ENCODE measurements around the gene ZNF264. TPM values are rescaled to one million over a fixed set of nuclear protein-coding genes. Genes with fewer than 3 reads are reported as not detected.

The ZNF264 gene
- total and polyA plus RNA-seq, 2 donors (not counting 1 experiment from before 2014, with no cell fraction given) = 12.1 to 72.4 TPM

- Histone ChIP-seq H3K79me2 (ENCODE audit: control insufficient read depth, insufficient read depth, low read length) (peaks cover 37% of the 10 kb centered on the region), H3K4me2 (replicated peaks; ENCODE audit: low read depth, low read length, poor library complexity, severe bottlenecking) (peak overlapping the region; percentile 99), H3K36me3 (replicated peaks in 1 of 2; ENCODE audit: control extremely low read depth in 1 of 2, control insufficient read depth in 1 of 2, extremely low read depth in 1 of 2, insufficient read depth in 2 of 2, low read length in 1 of 2) (peaks cover under 1 to 7% of the 10 kb centered on the region in 2 experiments), H3K27me3 (replicated peaks in 1 of 4; ENCODE audit: control extremely low read depth in 1 of 4, control insufficient read depth in 3 of 4, insufficient read depth in 4 of 4, low read length in 3 of 4) (no peaks in the 10 kb centered on the region), H3K9ac (ENCODE audit: low read length) (peak overlapping the region; percentile 96), H3K27ac (ENCODE audit: low read length in 2 of 2) (peak overlapping the region; percentile 77 to 86), H3K9me3 (ENCODE audit: control extremely low read depth in 1 of 3, control insufficient read depth in 2 of 3, insufficient read depth in 1 of 3, low read length in 2 of 3) (no peaks in the 10 kb centered on the region), H4K20me1 (ENCODE audit: control insufficient read depth, insufficient read depth, low read length, poor library complexity, severe bottlenecking) (peaks cover 5% of the 10 kb centered on the region), H2AFZ (ENCODE audit: insufficient read depth, low read depth, low read length, poor library complexity, severe bottlenecking) (peak overlapping the region; percentile 100), H3K4me1 (ENCODE audit: control insufficient read depth in 2 of 2, insufficient read depth in 2 of 2, low read length in 2 of 2) (peaks cover 19 to 20% of the 10 kb centered on the region in 2 donors), H3K4me3 (ENCODE audit: control extremely low read depth in 1 of 5, extremely low read depth in 1 of 5, insufficient read depth in 1 of 5, low read depth in 2 of 5, low read length in 4 of 5) (peak overlapping the region; percentile 64 to 99 (median 94))
- 22% methylated on average over 12 of the region's 12 CpGs for WGBS (ENCODE audit: insufficient coverage)
- no peak for TF ChIP-seq EZH2 (IDR thresholded peaks at IDR 0.05; ENCODE audit: borderline replicate concordance, insufficient read depth, low read depth, low read length, poor library complexity, severe bottlenecking)
- no peak for TF ChIP-seq CTCF (IDR thresholded peaks at IDR 0.05)
- intact Hi-C loops (cut with micrococcal nuclease) = loop anchor here (1.0 to 5.0 kb wide), 8 partner anchors 40 to 569 kb away; partner anchors contain the start of genes TRAPPC2B, ZNF17, ZNF304 and ZNF460
- DNase-seq (no peak), ATAC-seq (ENCODE audit: low read depth) (no peak)
- Mint-ChIP-seq H3K4me3 (peak overlapping the region; percentile 95), H3K9me3 (ENCODE audit: insufficient read depth) (no peaks in the 10 kb centered on the region), H3K4me1 (peaks cover 33% of the 10 kb centered on the region), H3K27ac (peak overlapping the region; percentile 94), H3K27me3 (no peaks in the 10 kb centered on the region)
- ChIA-PET CTCF (no interaction called here), POLR2A (interaction anchor here (0.6 to 1.5 kb wide), 3 partner anchors 40 to 149 kb away, joined by 5 to 7 read pairs (median 5); partner anchors contain the start of gene ZNF460)
Measured at GRCh38 chr19:57239982-57240310, 48.6 kb downstream of the ZNF264 start.

GRCh38 chr19:57240311-57241090 is 49.2 kb downstream of the ZNF264 start, which contains the start of gene ZNF805:
ZNF805 (plus strand) TSS chr19:57240632; CDS start chr19:57240892, 260 bp downstream.
- WGBS (ENCODE audit: insufficient coverage) = under 1% methylated on average over 58 of the region's 61 CpGs
- Histone ChIP-seq H3K79me2 (ENCODE audit: control insufficient read depth, insufficient read depth, low read length) (peaks cover 40% of the 10 kb centered on the region), H3K4me1 (ENCODE audit: control insufficient read depth in 2 of 2, insufficient read depth in 2 of 2, low read length in 2 of 2) (peaks cover 19 to 20% of the 10 kb centered on the region in 2 donors), H3K4me3 (ENCODE audit: control extremely low read depth in 1 of 5, extremely low read depth in 1 of 5, insufficient read depth in 1 of 5, low read depth in 2 of 5, low read length in 4 of 5) (peak within 1 kb of the TSS; percentile 64 to 99 (median 94)), H3K9me3 (ENCODE audit: control extremely low read depth in 1 of 3, control insufficient read depth in 2 of 3, insufficient read depth in 1 of 3, low read length in 2 of 3) (no peaks in the 10 kb centered on the region), H4K20me1 (ENCODE audit: control insufficient read depth, insufficient read depth, low read length, poor library complexity, severe bottlenecking) (peaks cover 5% of the 10 kb centered on the region), H2AFZ (ENCODE audit: insufficient read depth, low read depth, low read length, poor library complexity, severe bottlenecking) (peak within 1 kb of the TSS; percentile 100), H3K4me2 (replicated peaks; ENCODE audit: low read depth, low read length, poor library complexity, severe bottlenecking) (peak within 1 kb of the TSS; percentile 99), H3K27me3 (replicated peaks in 1 of 4; ENCODE audit: control extremely low read depth in 1 of 4, control insufficient read depth in 3 of 4, insufficient read depth in 4 of 4, low read length in 3 of 4) (no peaks in the 10 kb centered on the region), H3K27ac (ENCODE audit: low read length in 2 of 2) (peak within 1 kb of the TSS; percentile 77 to 86), H3K36me3 (replicated peaks in 1 of 2; ENCODE audit: control extremely low read depth in 1 of 2, control insufficient read depth in 1 of 2, extremely low read depth in 1 of 2, insufficient read depth in 2 of 2, low read length in 1 of 2) (peaks cover 2 to 11% of the 10 kb centered on the region in 2 experiments), H3K9ac (ENCODE audit: low read length) (peak within 1 kb of the TSS; percentile 96)
- peak within 1 kb of the TSS; percentile 94 for H3K27ac Mint-ChIP-seq
- no peak for TF ChIP-seq EZH2 (IDR thresholded peaks at IDR 0.05; ENCODE audit: borderline replicate concordance, insufficient read depth, low read depth, low read length, poor library complexity, severe bottlenecking)
- TF ChIP-seq CTCF (IDR thresholded peaks at IDR 0.05) = no peak
- ATAC-seq (ENCODE audit: low read depth) (peak; percentile 93), DNase-seq (peak; percentile 97)
- H3K27me3 Mint-ChIP-seq = no peaks in the 10 kb centered on the region
- H3K4me3 Mint-ChIP-seq = peak within 1 kb of the TSS; percentile 95
- H3K4me1 Mint-ChIP-seq = peaks cover 33% of the 10 kb centered on the region
- intact Hi-C loops (cut with micrococcal nuclease) = loop anchor here (1.0 to 5.0 kb wide), 8 partner anchors 40 to 570 kb away; partner anchors contain the start of genes TRAPPC2B, ZNF17, ZNF304 and ZNF460
- no peaks in the 10 kb centered on the region for H3K9me3 Mint-ChIP-seq (ENCODE audit: insufficient read depth)
- ChIA-PET POLR2A (interaction anchor here (0.6 to 1.5 kb wide), 4 partner anchors 39 to 148 kb away, joined by 3 to 7 read pairs (median 5); partner anchors contain the start of gene ZNF460), CTCF (no interaction called here)

Data from B cell (primary cell).